Kidney (tissue), 14 donors: ENCODE data around the gene NUP214. TPM values are rescaled to one million over a fixed set of nuclear protein-coding genes. Genes with fewer than 3 reads are reported as not detected.

ENCODE experiments used
- DNase-seq, 5 donors: peaks; one replicate each; pipeline ENCODE4 v3.0.0-alpha.2; 2013 to 2020
- FAIRE-seq: peaks from 2 replicates; lab custom pipeline; 2012; peaks lifted over from hg19 to GRCh38; lab: Jason Lieb, UNC
- H3K27ac ChIP-seq, 2 donors: one replicate each; pipeline ENCODE4 v1.7.0; 2013; ENCODE audit warnings: low read depth in 2 of 2, low read length in 2 of 2, inconsistent platforms in 1 of 2
- H3K27me3 ChIP-seq: one replicate; pipeline ENCODE4 v1.7.1; 2013; ENCODE audit warnings: low read length, inconsistent platforms; ENCODE audit not compliant: control insufficient read depth, insufficient read depth
- H3K36me3 ChIP-seq, 3 donors: one replicate each; pipeline versions ENCODE4 v1.7.0 to v1.7.1; 2013; ENCODE audit warnings: low read length in 3 of 3, control low read depth in 1 of 3, inconsistent platforms in 1 of 3; ENCODE audit not compliant: insufficient read depth in 3 of 3, control insufficient read depth in 2 of 3
- H3K4me1 ChIP-seq, 3 donors: one replicate each; pipeline versions ENCODE4 v1.7.0 to v1.7.1; 2013; ENCODE audit warnings: low read length in 3 of 3, inconsistent platforms in 1 of 3, low read depth in 1 of 3; ENCODE audit not compliant: control insufficient read depth in 2 of 3, insufficient read depth in 2 of 3
- H3K4me3 ChIP-seq, 3 donors: one replicate each; pipeline versions ENCODE4 v1.7.0 to v1.8.1; 2013; ENCODE audit warnings: low read length in 3 of 3, control low read depth in 1 of 3, inconsistent platforms in 1 of 3
- H3K9ac ChIP-seq, 3 donors: one replicate each; pipeline versions ENCODE4 v1.7.0 to v1.7.1; 2013; ENCODE audit warnings: low read length in 3 of 3, control low read depth in 1 of 3, inconsistent platforms in 1 of 3
- H3K9me3 ChIP-seq, 3 donors: one replicate each; pipeline versions ENCODE4 v1.7.0 to v1.7.1; 2013; ENCODE audit warnings: low read length in 3 of 3, control low read depth in 1 of 3, inconsistent platforms in 1 of 3; ENCODE audit not compliant: control insufficient read depth in 2 of 3, insufficient read depth in 1 of 3
- intact Hi-C: fragments of 100-400 bp; cut with DNase I; formaldehyde crosslinking; loops from one replicate; pipeline ENCODE4 v1.11.1; 2022
- polyA plus RNA-seq: library from polyadenylated mRNA; stranded (reverse); fragments of 350-450 nt; fragmentation: Illumina TruSeq; extraction: RNeasy Lipid Tissue Mini Kit (QIAGEN cat#74804); gene quantifications from one replicate; pipeline ENCODE4 v1.2.3, GENCODE V29; 2014; ENCODE audit warnings: low read depth, low replicate concordance; ENCODE audit not compliant: insufficient read depth
- total RNA-seq: library from RNA; stranded (reverse); fragmentation: NEBNext Ultra II Directional; extraction: Animal tissue kit (Norgen Biotek cat#: 25700); gene quantifications from one replicate; pipeline ENCODE4 v1.2.1, GENCODE V29; 2021
- TF ChIP-seq, protein P1 (sequence below): IDR thresholded peaks from 3 replicates; pipeline ENCODE4 v1.5.1; 2012; ENCODE audit warnings: mild to moderate bottlenecking, moderate library complexity, borderline replicate concordance; ENCODE audit not compliant: insufficient read depth; ENCODE audit errors: extremely low read depth
- donor health status: control.
- donor health status: control.
- donor health status: control.
- donor health status: control.
- donor health status: control.
- donor health status: DM: yes; HTN: yes; CAD: no.
- donor health status: Normal renal cell carcinoma (clear cell type).

Gene NUP214
- total and polyA plus RNA-seq, 2 donors from 2014 or later, result 28.4 to 75.3 TPM

DNA sequence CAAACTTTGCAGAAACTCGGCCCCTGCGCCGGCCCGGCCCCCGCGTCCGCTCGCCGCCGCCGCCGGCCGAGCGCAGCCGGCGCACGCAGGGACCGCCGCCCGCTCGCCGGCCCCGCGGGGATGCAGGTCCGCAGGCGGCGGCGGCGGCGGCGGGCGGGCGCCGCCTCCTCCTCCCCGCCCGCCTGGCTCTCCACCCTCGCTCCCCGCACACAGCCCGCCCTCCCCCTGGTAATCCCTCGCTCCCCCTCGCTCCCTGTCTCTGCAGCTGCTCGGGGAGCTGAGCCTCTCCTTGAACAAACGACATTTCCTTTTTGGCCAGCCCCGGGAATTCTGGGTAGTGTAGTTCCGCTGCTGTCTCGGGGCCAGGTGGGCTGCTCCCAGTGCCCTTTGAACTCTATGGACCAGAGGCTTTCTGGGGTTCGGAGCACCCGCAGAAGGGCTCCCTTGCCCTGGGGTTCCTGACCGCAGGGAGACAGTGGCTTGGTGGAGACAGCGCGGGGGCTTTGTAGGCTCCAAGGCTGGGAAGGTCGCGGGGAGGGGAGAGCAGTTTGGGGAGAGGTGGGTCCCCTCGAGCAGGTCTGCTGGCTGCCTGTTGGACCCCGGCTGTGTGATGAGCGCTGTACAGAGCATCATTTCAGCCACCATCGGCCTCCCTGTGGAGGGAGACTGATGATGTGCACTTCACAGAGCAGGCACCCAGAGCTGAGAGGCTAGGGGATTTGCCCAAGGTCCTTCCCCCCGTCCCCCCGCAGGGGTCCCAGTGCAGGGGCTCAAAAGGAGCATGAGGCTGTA lies 152.7 kb downstream of the NUP214 start:
- Histone ChIP-seq H3K27me3 (peaks cover 7% of the 10 kb centered on the region), H3K4me1 (peaks cover 0 to 4% (median 0%) of the 10 kb centered on the region in 3 donors), H3K36me3 (no peaks in the 10 kb centered on the region), H3K4me3 (peak overlapping the region in 1 of 3 donors; percentile 29), H3K9me3 (no peaks in the 10 kb centered on the region), H3K9ac (no peak overlapping the region), H3K27ac (no peak overlapping the region)
- TF ChIP-seq, protein P1, sequence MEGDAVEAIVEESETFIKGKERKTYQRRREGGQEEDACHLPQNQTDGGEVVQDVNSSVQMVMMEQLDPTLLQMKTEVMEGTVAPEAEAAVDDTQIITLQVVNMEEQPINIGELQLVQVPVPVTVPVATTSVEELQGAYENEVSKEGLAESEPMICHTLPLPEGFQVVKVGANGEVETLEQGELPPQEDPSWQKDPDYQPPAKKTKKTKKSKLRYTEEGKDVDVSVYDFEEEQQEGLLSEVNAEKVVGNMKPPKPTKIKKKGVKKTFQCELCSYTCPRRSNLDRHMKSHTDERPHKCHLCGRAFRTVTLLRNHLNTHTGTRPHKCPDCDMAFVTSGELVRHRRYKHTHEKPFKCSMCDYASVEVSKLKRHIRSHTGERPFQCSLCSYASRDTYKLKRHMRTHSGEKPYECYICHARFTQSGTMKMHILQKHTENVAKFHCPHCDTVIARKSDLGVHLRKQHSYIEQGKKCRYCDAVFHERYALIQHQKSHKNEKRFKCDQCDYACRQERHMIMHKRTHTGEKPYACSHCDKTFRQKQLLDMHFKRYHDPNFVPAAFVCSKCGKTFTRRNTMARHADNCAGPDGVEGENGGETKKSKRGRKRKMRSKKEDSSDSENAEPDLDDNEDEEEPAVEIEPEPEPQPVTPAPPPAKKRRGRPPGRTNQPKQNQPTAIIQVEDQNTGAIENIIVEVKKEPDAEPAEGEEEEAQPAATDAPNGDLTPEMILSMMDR, result no peak
- no peak for FAIRE-seq
- DNase-seq, result peak; percentile 88 to 95 (median 90)
- intact Hi-C loops, result no loop called here

DNA sequence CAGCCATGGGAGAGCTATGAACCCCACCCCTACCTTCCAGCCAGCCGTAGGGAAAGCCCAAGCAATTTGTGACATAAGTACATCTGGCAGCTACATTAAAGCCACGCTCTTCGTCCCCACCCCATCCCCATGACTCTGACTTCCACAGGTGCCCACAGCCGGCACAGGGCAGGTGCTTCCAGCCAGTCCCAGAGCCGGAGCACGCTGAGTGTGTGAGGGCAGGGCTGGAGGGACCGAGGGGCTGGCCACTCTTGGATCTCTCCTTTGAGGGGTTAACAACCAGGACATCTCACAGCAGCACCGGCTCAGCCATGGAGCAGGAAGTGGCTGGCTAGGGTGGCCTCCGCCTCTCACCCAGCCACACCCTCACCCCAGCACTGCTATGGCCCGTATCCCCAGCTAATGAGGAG lies 153.3 kb downstream of the NUP214 start:
- Histone ChIP-seq H3K9ac (no peak overlapping the region), H3K4me3 (no peak overlapping the region), H3K27me3 (peaks cover 7% of the 10 kb centered on the region), H3K36me3 (no peaks in the 10 kb centered on the region), H3K27ac (no peak overlapping the region), H3K4me1 (peaks cover 0 to 2% (median 0%) of the 10 kb centered on the region in 3 donors), H3K9me3 (no peaks in the 10 kb centered on the region)
- FAIRE-seq (no peak), DNase-seq (no peak)
- TF ChIP-seq, protein P1, result no peak
- intact Hi-C loops, result no loop called here

DNA sequence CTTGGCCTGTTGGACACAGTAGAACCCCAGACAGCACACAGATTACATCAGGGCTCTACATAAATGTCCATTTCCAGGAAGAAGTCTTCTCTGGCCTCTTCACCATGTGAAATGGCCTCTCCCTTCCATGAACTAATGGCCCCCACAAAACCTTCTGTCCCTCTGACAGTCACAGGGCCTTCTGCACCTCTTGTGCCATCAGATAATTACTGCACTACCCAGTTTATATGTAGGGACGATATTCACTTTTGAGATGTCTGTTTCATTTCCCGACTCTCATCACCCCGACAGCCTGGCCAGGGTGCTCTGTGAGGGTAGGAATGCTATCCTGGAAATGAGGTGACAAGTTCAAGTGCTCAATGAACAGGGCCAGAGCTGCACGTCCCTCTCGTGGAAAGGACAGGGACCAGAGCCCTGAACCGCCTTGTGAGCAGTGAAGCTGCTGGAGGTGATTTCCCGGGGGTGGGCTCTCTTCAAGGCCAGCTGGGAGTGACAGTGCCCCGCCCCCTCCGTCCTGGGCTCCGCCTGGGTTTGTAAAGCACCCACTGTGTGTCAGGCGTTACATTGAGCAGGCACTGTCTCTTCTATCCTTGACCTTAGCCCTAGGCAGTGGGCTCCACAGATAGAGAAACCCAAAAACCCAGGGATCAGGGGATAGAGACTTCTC lies 153.9 kb downstream of the NUP214 start:
- TF ChIP-seq, protein P1, result no peak
- Histone ChIP-seq H3K9me3 (no peaks in the 10 kb centered on the region), H3K9ac (no peak overlapping the region), H3K4me1 (peaks cover 0 to 2% (median 0%) of the 10 kb centered on the region in 3 donors), H3K4me3 (no peak overlapping the region), H3K27me3 (peaks cover 7% of the 10 kb centered on the region), H3K27ac (no peak overlapping the region), H3K36me3 (no peaks in the 10 kb centered on the region)
- FAIRE-seq, result no peak
- intact Hi-C loops, result no loop called here
- no peak for DNase-seq
